HG03558 (cell line): Measurements from ENCODE around the gene COL19A1.

Experiments
- ATAC-seq: cut with Tn5 transposase; IDR thresholded peaks from one replicate; pipeline ENCODE4 v1.9.1; 2021; ENCODE audit warnings: moderate number of reproducible peaks; ENCODE audit not compliant: unreplicated experiment; ENCODE audit errors: extremely low read depth

The COL19A1 gene

GRCh38 chr6:70040766-70041165 is 174.4 kb downstream of the COL19A1 start:
- no peak for ATAC-seq

- ATAC-seq: no peak
These were observed 175.1 kb downstream of the COL19A1 start for GRCh38 chr6:70041411-70041810.

GRCh38 chr6:70045413-70045812 is 179.1 kb downstream of the COL19A1 start:
- no peak for ATAC-seq

GRCh38 chr6:70051197-70052124 is 185.1 kb downstream of the COL19A1 start:
- no peak for ATAC-seq

- no peak for ATAC-seq
These were observed 192.8 kb downstream of the COL19A1 start for GRCh38 chr6:70059039-70059719.

GRCh38 chr6:70060680-70061079 is 194.3 kb downstream of the COL19A1 start:
- no peak for ATAC-seq

- no peak for ATAC-seq
These were observed 195.2 kb downstream of the COL19A1 start for GRCh38 chr6:70061546-70061945.

GRCh38 chr6:70062010-70062409 is 195.7 kb downstream of the COL19A1 start:
- ATAC-seq: no peak

- ATAC-seq: no peak
These were observed 206.3 kb downstream of the COL19A1 start for GRCh38 chr6:70072540-70073179.

GRCh38 chr6:70073637-70074036 is 207.3 kb downstream of the COL19A1 start:
- no peak for ATAC-seq

GRCh38 chr6:70079241-70079640 is 212.9 kb downstream of the COL19A1 start:
- ATAC-seq: no peak

GRCh38 chr6:70080443-70081070 is 214.2 kb downstream of the COL19A1 start:
- no peak for ATAC-seq

GRCh38 chr6:70082830-70083229 is 216.5 kb downstream of the COL19A1 start:
- ATAC-seq: no peak

GRCh38 chr6:70086806-70087205 is 220.4 kb downstream of the COL19A1 start:
- no peak for ATAC-seq

GRCh38 chr6:70094156-70094555 is 227.8 kb downstream of the COL19A1 start:
- ATAC-seq: no peak

GRCh38 chr6:70099732-70100131 is 233.4 kb downstream of the COL19A1 start:
- no peak for ATAC-seq

GRCh38 chr6:70103798-70104197 is 237.4 kb downstream of the COL19A1 start:
- no peak for ATAC-seq

GRCh38 chr6:70107852-70108629 is 241.7 kb downstream of the COL19A1 start:
- no peak for ATAC-seq

- ATAC-seq: peak; percentile 48
These were observed 244.0 kb downstream of the COL19A1 start for GRCh38 chr6:70110126-70111022.
